GM04504 (cell line): ENCODE results near the gene ANXA3.
"Not testable (repeated sequence)": the region's sequence is repeated elsewhere in the genome, so short reads cannot be mapped to it uniquely, and the experiment has no call there.

Experiments
- DNase-seq: peaks from one replicate; pipeline ENCODE4 v3.0.0-alpha.2; 2012; ENCODE audit warnings: low read depth

Gene ANXA3, protein sequence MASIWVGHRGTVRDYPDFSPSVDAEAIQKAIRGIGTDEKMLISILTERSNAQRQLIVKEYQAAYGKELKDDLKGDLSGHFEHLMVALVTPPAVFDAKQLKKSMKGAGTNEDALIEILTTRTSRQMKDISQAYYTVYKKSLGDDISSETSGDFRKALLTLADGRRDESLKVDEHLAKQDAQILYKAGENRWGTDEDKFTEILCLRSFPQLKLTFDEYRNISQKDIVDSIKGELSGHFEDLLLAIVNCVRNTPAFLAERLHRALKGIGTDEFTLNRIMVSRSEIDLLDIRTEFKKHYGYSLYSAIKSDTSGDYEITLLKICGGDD

DNA sequence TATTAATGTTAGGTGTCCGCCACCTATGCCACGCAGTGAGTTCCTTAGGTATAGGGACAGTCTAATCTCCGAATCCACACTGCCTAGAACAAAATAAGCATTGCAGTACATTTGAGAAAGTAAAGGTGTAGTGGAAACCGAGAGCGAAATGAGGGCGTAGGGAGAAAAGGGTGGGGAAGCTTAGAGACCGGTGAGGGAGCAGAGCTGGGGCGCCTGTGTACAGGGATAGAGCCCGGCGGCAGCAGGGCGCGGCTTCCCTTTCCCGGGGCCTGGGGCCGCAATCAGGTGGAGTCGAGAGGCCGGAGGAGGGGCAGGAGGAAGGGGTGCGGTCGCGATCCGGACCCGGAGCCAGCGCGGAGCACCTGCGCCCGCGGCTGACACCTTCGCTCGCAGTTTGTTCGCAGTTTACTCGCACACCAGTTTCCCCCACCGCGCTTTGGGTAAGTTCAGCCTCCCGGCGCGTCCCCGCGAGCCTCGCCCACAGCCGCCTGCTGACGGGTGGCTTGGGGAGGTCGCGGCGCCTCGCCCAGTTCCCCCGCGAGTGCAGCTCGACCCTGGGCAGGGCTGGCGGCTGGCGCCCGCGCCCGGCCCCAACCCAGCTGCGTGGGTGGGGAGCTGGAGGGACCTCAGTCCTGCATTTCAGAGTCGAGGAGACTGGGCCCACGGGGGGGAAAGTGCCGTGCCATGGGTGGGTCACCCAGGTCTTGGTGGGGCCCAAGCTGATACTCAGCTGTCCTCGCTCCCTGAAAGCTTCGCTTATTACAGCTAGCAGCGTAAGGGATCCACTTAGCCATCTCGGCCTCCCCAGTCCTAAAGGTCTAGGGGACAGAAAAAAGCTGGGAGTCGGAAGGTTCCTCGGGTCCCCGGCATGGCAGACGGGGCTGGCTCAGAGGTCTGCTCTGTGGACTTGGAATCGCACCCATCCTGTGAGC is at the start of gene ANXA3:
Gene ANXA3, plus strand, starts transcription at position 351 of the 932 bp plus-strand sequence. CDS start 2,704 bp downstream, outside the sequence.
- DNase-seq: no peak

DNA sequence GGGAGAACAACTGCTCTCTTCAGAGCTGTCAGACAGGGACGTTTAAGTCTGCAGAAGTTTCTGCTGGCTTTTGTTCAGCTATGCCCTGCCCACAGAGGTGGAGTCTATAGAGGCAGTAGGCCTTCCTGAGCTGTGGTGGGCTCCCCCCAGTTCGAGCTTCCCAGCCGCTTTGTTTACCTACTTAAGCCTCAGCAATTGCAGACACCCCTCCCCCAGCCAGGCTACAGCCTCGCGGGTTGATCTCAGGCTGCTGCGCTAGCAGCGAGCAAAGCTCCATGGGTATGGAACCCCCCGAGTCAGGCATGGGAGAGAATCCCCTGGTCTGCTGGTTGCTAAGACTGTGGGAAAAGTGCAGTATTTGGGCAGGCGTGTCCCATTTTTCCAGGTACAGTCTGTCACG is 45.3 kb upstream of the ANXA3 start:
- not testable (repeated sequence) for DNase-seq

DNA sequence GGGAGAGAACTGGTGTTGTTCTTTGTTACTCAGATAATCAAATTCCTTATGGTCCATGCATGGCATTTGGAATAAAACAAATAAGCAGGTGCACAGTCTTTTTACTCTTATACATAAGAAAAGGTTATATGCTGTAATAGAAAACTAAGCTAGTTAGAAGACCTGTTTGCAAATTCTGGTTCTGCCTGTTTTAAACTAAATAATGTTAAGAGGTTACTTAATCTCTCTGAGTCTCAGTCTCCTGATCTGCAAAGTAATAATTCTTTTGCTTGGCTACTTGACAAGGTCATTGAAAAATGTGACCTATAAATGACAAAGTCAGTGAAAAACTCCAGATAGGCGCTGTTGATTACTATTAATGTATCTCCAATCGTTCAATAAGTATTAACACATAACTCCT is 42.5 kb upstream of the ANXA3 start:
- DNase-seq: no peak

DNA sequence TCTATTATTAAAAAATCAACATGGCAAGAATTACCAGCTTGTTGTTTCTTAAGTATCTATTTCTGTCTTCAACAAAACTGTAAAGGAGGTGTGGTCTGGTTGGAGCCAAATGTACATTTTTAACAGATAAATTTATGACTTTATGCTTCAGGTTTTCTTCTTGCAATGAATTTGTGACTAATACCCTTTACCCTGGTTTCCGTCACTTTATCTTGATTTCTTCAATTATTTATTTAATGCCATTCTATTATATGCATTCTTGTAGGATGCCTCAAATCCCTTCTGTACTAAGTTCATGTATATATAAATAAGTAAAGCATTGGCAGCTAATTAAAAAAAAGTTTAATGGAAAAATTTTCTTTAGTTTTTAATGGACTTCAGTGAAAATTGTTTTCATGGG is 41.5 kb upstream of the ANXA3 start:
- no peak for DNase-seq

DNA sequence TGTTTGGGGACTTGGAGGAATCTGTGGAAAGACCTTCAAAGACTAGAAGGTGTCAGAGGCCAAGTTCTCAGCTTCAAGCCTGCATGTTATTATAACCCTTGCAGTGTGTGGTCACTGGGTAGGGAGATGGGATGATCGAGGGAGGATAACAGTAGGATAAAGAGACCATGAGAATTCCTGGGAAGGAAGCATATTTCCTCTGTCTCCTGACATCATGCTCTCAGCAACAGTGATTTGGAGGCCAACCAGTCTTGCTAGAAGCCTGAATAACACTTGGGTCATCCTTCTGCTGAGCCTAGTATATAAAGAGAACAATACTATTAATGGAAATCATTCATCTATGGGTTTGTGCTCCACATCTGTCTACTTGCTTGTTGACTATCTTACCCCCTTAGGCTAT is 40.9 kb upstream of the ANXA3 start:
- no peak for DNase-seq

DNA sequence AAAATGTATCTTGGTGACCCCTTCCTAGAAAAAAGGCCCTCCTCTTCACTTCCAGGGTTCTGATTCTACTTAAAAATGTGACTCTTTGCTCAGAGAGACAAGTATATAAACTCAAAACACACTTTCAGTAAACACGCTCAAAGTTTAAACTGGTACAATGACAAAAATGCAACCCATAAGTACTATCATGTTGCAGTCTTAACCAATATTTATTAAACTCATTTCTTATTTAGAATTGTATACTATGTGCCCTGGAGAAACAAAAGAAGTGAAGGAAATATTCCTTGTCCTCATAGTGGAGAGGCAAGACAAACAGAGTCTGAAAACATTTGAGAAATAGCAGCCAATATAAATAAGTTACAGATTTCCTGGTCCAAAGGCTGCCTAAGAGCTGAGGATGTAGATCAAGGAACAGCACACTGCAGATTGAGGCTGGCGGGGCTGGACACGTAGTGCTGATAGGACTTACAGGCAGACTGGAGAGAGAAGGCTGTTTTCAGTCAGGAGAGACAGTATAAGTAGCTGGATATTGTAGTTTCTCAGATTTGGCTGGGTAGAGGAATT is 39.1 kb upstream of the ANXA3 start:
- no peak for DNase-seq

DNA sequence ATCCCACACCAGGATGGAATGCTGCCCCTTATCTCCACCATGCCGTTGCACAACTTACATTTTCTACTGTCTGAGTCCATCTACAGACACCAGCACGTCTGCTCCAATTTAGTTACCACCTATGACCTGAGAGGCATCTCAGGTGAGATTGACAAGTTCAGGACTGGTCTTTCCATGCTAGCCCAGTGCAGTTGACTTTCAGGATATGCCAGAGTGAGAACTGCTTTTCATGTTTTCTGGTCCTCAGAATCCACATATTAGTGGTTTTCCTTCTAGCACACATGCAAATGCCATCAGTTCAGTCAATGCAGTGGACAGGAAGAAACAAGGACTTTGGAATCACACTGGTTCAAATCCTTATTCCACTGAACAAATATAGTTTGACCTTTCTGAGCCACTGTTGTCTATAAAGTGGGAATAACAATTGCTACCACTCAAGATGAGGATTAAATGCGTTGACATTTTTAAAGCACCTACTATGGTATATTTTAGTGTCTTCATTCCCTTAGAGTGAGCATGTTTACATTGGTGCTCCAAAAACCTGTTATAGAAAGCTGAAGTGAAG is 38.1 kb upstream of the ANXA3 start:
- DNase-seq: no peak

DNA sequence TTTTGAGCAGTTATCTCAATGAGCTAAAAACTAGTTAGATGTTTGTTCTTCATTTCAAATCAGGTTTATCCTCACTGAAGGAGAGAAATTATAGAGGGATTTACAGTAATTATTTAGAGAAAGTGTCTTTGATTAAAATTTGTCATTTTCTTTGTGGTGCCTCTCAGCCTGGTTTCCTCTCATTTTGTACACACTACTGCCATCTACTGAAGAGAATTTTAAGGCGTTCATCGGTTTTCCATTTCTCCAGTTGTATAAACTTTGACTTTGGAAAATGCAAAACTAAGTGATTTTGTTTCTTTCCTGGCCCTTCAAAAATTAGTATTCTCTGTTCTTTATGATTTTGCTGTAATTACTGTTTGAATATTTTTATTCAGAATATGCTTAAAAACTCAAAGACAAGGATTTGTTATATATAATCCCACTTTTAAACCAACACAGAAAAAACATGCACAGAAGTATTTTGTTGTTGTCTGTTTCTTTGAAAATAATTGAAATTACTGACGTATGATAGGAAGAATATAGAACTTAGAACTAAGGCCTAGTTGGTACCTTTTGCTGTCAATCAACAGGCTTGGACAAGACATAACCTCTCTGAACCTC is 34.4 kb upstream of the ANXA3 start:
- DNase-seq: peak; percentile 19

DNA sequence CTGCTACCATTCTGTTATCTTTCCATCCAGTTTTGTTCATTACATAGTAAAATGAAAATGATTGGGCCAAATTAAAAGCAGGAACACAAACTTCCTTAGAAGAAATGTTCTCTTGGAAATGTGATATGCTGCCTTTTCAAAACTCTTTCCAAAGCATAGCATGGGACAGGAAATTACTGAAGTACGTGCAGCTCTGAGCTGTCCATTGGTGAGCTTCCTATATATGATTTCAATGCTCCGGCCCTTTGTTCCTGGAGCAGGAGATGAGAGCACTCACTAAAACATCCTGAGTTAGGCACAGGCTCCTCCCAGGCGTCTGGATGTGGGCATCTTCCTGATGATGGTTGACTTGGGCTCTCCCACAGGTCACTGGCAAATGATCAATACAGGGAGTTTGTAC is 33.0 kb upstream of the ANXA3 start:
- no peak for DNase-seq

DNA sequence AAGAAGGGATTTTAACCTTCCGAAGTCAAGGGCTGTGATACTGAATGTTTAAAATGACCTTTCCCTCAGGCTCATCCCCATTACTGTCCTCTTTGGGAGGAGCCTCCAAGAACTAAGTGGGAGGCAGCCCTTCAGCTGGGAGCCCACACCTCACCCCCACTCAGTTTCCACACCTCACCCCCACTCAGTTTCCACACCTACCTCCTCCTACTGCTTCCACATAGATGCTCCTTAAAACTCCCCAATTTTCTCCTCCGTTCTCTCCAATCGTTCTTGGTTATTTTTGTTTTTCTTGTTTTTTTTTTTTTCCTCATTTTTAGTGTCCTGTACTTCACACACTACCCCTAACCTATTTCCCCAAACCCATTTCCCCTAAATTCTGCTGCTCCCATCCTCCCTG is 31.6 kb upstream of the ANXA3 start:
- no peak for DNase-seq

DNA sequence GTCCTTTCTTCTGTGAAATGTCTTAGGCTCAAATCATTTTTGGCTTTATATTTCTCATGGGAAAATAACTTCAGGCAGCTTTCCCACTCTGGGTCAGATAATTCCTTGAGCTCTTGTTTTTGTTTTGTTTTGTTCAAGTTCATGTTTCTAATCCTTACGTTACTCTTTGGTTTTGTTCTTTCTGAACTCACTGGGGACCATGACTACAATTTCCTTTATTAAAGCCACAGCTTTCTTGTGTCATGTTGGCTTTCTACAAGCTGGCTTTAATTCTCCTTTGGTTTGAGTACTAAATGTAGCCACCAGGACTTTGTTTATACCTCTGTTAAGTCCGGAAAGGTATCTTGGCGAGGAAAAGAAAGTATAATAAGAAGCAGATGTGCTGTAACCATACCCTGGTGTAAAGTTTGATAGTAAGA is 30.8 kb upstream of the ANXA3 start:
- no peak for DNase-seq

DNA sequence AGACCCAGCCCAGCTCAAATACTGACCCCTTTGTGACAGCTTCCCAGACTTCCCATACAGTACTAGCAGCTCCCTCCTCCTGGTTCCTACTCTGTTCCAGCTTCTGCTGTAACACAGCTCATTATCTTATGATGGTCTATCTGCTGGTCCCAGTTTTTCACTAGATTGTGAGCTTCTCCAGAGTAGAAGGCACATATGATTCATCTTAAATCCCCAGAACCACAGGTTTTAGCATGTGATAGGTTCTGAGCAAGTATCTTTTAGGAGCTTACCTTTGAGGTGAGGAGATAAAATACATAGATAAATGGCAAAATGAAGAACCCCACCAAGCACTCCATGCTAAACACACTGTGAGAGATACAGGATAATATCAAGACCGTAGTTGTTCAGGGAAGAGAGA is 27.6 kb upstream of the ANXA3 start:
- no peak for DNase-seq

DNA sequence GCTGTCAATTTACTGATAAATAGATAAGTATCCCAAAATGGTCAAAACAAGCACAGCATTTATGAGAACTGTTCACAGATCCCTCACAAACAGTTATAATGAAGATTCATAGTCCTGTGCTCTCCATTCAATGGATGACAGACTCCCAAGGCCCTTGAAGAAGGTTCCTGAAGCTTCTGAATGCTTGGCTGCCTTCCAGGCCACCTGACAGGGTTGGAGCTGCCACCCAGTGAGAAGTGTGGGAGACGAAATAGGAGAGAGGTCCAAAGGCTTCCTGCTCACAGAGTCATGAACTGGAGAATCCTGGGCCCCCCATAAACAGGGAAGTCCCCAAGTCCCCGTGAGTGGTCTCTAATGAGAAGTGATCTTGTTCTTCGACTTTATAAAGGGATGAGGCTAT is 26.0 kb upstream of the ANXA3 start:
- no peak for DNase-seq

DNA sequence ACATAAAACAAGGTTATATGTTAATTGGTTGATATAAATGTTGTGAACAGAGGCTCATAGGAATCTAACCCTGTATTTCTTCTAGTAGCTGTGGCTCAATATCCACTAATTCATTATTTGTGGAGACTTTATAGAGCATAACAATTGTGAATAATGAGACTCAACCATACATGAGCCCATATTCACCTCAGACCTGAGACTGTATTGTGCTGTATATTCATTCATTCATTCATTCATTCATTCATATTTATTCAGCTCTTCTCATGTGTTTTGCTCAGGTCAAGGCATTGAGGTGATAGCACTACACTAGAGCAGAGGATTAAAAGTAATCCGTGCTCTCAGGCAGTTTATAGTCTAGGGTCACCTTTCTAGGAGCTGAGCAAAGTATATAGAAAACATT is 24.5 kb upstream of the ANXA3 start:
- no peak for DNase-seq

DNA sequence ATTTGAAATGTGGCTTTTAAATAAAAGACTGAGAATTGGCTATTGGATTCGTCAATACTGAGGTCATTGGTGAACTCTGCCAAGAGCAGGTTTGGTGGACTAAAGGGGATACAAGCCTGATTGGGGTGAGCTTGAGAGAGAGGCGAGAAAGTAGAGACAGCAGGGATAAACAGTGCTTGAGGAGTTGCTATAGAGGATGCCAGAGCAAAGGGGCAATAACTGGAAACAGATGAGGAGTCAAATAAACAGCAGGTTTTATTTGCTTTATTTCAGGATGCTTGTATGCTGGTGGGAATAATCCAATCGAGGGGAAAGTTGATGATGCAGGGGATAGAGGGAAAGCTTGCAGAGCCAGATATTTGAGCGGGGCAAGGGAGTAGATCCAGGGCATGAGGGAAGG is 24.0 kb upstream of the ANXA3 start:
- no peak for DNase-seq

DNA sequence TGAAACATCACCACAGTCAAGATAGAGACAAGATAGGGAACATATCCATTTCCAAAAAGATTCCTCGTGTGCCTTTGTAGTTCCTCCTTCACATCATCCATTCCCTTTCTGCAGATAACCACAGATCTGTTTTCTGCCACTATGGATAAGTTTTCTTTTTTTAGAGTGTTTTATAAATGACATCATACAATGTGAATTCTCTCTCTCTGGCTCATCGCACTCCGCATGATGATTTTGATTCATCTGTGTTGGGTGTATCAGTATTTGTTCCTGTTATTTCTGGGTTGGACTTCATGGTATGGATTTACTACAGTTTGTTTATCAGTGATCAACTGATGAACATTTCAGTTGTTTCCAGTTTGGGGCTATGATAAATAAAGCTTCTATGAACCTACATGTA is 23.2 kb upstream of the ANXA3 start:
- DNase-seq: no peak

DNA sequence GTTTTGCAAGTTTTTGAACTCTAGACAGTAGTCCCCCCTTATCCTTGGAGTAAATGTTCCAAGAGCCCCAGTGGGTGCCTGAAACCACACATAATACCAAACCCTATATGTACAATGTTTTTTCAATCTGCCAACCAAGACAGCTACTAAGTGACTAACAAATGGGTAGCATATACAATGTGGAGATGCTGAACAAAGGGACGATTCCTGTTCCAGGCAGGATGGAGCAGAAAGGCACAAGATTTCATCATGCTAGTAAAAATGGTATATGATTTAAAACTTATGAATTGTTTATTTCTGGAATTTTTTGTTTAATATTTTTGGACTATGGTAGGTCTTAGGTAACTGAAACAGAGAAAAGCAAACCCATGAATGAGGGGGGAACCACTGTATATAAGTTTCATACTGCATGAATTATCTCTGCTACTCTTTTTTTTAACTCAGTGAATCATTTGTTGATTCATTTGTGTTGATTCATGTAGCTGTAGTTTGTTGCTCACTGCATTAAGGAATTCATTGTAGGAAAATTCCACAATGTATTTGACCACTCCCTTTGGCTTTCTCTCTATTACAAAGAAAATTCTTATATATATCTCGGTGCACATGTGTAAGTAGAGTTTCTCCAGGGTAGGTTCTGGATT is 21.9 kb upstream of the ANXA3 start:
- DNase-seq: peak; percentile 33

DNA sequence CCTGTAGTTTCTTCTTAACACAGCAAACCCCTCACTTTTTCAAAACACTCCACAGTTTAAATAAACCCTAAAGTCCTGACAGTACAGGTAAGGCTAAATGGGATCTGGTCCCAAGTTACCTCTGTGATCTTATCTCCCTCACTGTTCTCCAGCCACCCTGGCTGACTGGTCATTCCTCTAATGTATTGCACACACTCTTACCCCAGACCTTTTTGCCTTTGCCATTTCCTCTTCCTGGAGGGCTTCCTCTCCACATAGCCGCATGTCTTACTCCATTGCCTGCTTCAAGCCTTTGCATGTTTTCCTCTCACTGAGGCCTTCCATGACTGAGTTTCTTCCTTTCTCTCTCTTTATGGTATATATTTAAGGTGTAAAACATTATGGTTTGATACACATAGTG is 19.5 kb upstream of the ANXA3 start:
- no peak for DNase-seq

DNA sequence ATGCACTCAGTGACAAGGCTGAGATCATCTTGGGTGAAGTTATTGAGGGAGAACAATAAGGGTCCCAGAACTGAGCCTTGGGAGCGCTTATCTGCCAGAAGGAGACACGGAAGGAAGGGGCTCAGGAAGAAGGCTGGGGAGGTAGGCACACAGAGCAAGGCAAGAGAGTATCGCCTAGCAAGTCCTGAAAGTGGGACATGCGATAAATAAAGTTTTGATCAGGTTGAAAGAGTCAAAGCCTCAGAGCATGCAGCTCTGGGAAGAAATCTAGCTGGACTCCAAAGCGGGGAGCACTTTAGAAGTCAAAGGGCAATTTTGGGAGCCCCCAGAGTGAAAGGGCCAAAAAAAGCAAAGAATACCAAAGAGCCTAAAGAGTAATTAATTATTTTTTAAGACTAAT is 17.7 kb upstream of the ANXA3 start:
- DNase-seq: no peak

DNA sequence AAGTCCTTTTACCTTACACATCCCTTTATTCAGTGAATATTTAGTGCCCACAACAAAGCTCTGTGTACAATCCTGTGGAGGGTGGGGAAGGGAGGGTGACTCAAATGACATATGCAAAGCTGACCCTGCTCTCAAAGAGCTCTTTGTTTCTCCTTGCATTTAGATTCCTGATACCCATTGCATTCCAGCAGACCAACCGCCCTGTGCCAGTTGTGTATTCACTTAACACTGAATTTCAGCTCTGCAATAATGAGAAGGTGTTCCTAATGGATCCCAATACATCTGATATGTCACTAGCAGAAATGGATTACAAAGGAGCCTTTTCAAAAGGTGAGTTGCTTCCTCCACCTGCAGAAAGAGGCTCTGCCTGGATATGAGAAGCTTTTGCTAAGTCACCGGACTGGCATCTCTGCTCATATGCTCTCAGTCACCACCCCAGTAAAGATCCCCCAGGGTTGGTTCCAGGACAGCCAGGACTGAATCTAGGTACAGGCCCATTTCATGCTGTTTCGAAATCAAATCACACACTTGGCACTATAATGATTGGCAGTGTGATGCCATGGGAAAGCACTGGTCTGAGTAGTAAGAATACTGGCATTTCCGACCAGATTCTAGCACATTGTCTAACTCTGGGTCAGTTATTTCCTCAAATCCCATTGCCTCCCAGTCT is 17.1 kb upstream of the ANXA3 start:
- DNase-seq: no peak

DNA sequence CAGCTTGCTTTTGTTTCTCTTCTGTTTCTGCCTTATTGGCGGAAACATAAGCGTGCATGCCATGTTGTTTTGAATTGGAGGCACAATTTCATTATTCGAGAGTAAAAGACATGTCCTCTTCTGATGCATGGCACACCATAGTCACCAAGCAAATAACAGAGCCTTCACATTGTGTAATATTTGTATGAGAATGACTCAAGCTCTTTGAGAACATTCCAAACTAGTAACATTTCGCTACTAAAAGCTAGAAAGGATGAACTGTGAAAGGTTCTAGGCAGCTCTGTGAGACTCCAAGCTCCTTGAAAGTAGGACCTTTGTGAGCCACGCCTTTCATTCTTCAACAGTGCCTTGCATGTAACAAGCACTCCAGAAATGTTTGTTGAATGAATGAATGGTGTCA is 9.2 kb upstream of the ANXA3 start:
- peak; percentile 28 for DNase-seq
